BLaER1 treated with 17β-estradiol and CSF1 and Interleukin-3, amounts not matched to agents 10 nM and 100 nM (cell line): ENCODE data around the gene ASPHD1.
"Not testable (repeated sequence)": the region's sequence is repeated elsewhere in the genome, so short reads cannot be mapped to it uniquely, and the experiment has no call there.

Experiments used
- H3K27ac ChIP-seq, 11 experiments: shearing (Covaris generic); formaldehyde crosslinking; 2 replicates each; pipeline ENCODE4 v1.8.1; 2022
- H3K27me3 ChIP-seq, 11 experiments: shearing (Covaris generic); formaldehyde crosslinking; 2 replicates each; pipeline ENCODE4 v1.8.1; 2022
- H3K36me3 ChIP-seq, 11 experiments: shearing (Covaris generic); formaldehyde crosslinking; 2 replicates each; pipeline ENCODE4 v1.8.1; 2022
- H3K4me1 ChIP-seq, 10 experiments: shearing (Covaris generic); formaldehyde crosslinking; 2 replicates each; pipeline ENCODE4 v1.8.1; 2022
- H3K4me2 ChIP-seq, 11 experiments: shearing (Covaris generic); formaldehyde crosslinking; 2 replicates each; pipeline ENCODE4 v1.8.1; 2022
- H3K4me3 ChIP-seq, 10 experiments: shearing (Covaris generic); formaldehyde crosslinking; 2 replicates each; pipeline ENCODE4 v1.8.1; 2022
- H3K9ac ChIP-seq, 11 experiments: shearing (Covaris generic); formaldehyde crosslinking; 2 replicates each; pipeline ENCODE4 v1.8.1; 2022
- H3K9me3 ChIP-seq, 11 experiments: shearing (Covaris generic); formaldehyde crosslinking; replicated peaks in 1 of 11; 2 replicates each; pipeline ENCODE4 v1.8.1; 2022
- H4K20me1 ChIP-seq, 11 experiments: shearing (Covaris generic); formaldehyde crosslinking; 2 replicates each; pipeline ENCODE4 v1.8.1; 2022
- Cebpa-rat ChIP-seq, 11 experiments: shearing (Covaris generic); IDR thresholded peaks; 2 replicates each; pipeline ENCODE4 v1.8.1; 2022

ASPHD1 gene

GRCh38 chr16:29860218-29860617, 40.1 kb upstream of the ASPHD1 start:
- Histone ChIP-seq H3K4me2 (no peak overlapping the region), H3K9ac (peak overlapping the region in 2 of 11 experiments; percentile 37 to 40; a peak in 2 of 22 replicates), H3K27me3 (no peaks in the 10 kb centered on the region), H3K4me3 (no peak overlapping the region), H3K9me3 (no peaks in the 10 kb centered on the region), H3K4me1 (peaks cover 14 to 44% (median 30%) of the 10 kb centered on the region in 10 experiments), H3K36me3 (peaks cover 31 to 42% (median 36%) of the 10 kb centered on the region in 11 experiments), H4K20me1 (peaks cover 0 to 35% (median 10%) of the 10 kb centered on the region in 11 experiments; a peak in 7 of 22 replicates), H3K27ac (no peak overlapping the region)
- TF ChIP-seq Cebpa-rat (IDR thresholded peaks at IDR 0.05): no peak

DNA sequence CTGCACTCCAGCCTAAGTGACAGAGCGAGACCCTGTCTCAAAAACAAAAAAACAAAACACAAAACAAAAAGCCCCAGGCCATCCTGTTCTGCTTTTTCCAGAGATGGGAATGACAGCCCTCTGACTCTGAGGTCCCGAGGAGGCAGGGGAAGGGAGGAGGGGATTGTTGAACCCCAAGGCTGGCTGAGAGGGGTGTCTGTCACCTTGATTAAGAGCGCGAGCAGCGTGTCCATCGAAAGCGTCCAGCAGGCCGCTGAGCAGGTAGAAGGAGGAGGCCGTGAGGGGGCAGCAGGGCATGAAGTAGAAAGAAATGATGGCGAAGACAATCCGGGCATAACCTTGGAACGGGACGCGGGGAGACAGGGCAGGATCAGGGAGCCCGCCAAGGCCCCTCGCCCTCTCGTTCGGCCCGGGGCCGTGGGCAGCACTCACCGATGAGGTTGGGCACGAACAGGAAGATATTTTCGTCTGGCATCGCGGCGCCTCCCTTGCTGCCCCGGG, 37.9 kb upstream of the ASPHD1 start:
- Histone ChIP-seq H4K20me1 (peaks cover 0 to 35% (median 10%) of the 10 kb centered on the region in 11 experiments; a peak in 7 of 22 replicates), H3K4me3 (peak overlapping the region; percentile 82 to 97 (median 90)), H3K4me1 (peaks cover 14 to 26% (median 21%) of the 10 kb centered on the region in 10 experiments), H3K27ac (peak overlapping the region; percentile 91 to 100 (median 98)), H3K9ac (peak overlapping the region; percentile 83 to 98 (median 95)), H3K9me3 (no peaks in the 10 kb centered on the region), H3K27me3 (no peaks in the 10 kb centered on the region), H3K4me2 (peak overlapping the region; percentile 87 to 98 (median 93)), H3K36me3 (peaks cover 31 to 41% (median 36%) of the 10 kb centered on the region in 11 experiments)
- no peak for TF ChIP-seq Cebpa-rat (IDR thresholded peaks at IDR 0.05)

DNA sequence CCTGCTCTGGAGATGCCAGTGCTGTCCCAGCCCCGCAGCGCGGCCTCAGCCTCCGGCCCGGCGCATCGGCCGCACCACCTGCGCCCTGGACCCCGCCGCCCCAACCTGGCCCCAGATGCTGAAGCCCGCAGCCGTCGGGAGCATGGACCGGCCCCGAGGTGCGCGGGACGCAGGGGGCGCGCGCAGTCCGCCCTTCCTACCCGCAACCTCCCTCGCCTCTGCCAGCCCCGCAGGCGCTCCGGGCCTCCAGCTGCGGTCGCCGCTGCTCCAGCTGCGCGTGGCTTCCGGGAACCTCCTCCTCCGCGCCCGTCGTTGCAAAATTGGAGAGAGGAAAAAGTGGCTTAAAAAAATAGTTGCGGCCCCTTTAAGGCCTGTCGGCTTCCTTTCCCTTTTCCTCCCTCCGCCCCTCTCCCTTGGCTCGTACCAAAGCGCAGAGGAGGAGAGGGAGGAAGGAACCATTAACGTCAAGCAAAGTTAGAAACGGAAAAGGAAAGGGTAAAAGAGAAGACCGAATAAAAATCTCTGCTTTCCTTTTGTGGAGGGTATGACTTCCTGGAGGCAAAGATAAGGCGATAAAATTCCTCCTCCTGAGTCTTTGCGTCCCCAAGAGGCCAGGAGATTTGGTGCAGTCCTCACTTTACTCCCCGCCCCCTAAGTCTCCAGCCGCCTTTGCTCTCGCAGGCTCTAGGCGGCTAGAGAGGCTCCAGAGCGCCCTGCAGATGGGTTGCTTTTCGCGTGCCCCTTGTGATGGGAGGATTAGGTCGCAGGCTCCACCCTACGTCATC, 37.2 kb upstream of the ASPHD1 start, which contains the start of gene CDIPT:
Gene CDIPT (minus strand): TSS at position 343 of the 785 bp plus-strand sequence. CDS start 369 bp downstream, outside the sequence.
- H4K20me1 ChIP-seq: peaks cover 0 to 35% (median 10%) of the 10 kb centered on the region in 11 experiments; a peak in 7 of 22 replicates
- H3K27ac ChIP-seq: peak within 1 kb of the TSS; percentile 91 to 100 (median 98)
- H3K36me3 ChIP-seq: peaks cover 31 to 35% (median 34%) of the 10 kb centered on the region in 11 experiments
- H3K4me3 ChIP-seq: peak within 1 kb of the TSS; percentile 82 to 97 (median 90)
- no peaks in the 10 kb centered on the region for H3K27me3 ChIP-seq
- H3K9me3 ChIP-seq: no peaks in the 10 kb centered on the region
- H3K4me1 ChIP-seq: peaks cover 14 to 22% (median 18%) of the 10 kb centered on the region in 10 experiments
- H3K9ac ChIP-seq: peak within 1 kb of the TSS; percentile 83 to 98 (median 95)
- TF ChIP-seq Cebpa-rat (IDR thresholded peaks at IDR 0.05): peak in 3 of 11 experiments; percentile 8 to 45 (median 19); a peak in 2 of 22 replicates
- peak within 1 kb of the TSS; percentile 87 to 98 (median 93) for H3K4me2 ChIP-seq

DNA sequence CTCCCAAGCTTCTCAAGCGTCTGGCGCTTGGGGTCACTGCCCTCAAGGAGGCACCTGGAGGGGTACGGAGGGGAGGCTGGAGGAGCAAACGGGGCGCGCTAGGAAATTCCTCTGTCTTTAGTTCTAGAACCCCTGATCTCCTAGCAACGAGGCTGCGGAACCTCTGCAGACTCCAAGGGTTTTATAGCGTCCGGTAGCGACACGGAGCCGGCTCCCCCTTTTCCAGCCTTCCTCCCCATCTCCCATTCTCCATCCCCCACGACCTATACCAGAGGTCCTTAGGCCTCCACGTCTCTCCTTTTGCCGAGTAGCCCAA, 36.7 kb upstream of the ASPHD1 start:
- H3K4me3 ChIP-seq: peak overlapping the region in 3 of 10 experiments; percentile 6 to 97 (median 96); a peak in 3 of 20 replicates
- H3K9ac ChIP-seq: peak overlapping the region; percentile 83 to 98 (median 95); a peak in 20 of 22 replicates
- peak overlapping the region; percentile 91 to 100 (median 98); a peak in 19 of 22 replicates for H3K27ac ChIP-seq
- peak overlapping the region; percentile 52 to 98 (median 91); a peak in 21 of 22 replicates for H3K4me2 ChIP-seq
- H3K4me1 ChIP-seq: peaks cover 14 to 22% (median 18%) of the 10 kb centered on the region in 10 experiments
- H3K27me3 ChIP-seq: no peaks in the 10 kb centered on the region
- no peak for TF ChIP-seq Cebpa-rat (IDR thresholded peaks at IDR 0.05)
- H3K9me3 ChIP-seq: no peaks in the 10 kb centered on the region
- H3K36me3 ChIP-seq: peaks cover 26 to 30% (median 29%) of the 10 kb centered on the region in 11 experiments
- peaks cover 0 to 32% (median 10%) of the 10 kb centered on the region in 11 experiments; a peak in 7 of 22 replicates for H4K20me1 ChIP-seq

GRCh38 chr16:29864205-29864604, 36.1 kb upstream of the ASPHD1 start:
- peaks cover 20 to 24% (median 23%) of the 10 kb centered on the region in 11 experiments for H3K36me3 ChIP-seq
- H3K4me3 ChIP-seq: no peak overlapping the region
- no peak overlapping the region for H3K4me2 ChIP-seq
- no peak overlapping the region for H3K9ac ChIP-seq
- no peaks in the 10 kb centered on the region for H3K9me3 ChIP-seq
- H4K20me1 ChIP-seq: peaks cover 0 to 27% (median 7%) of the 10 kb centered on the region in 11 experiments; a peak in 7 of 22 replicates
- TF ChIP-seq Cebpa-rat (IDR thresholded peaks at IDR 0.05): no peak
- no peak overlapping the region; a peak in 1 of 22 replicates for H3K27ac ChIP-seq
- peaks cover 14 to 22% (median 18%) of the 10 kb centered on the region in 10 experiments for H3K4me1 ChIP-seq
- no peaks in the 10 kb centered on the region for H3K27me3 ChIP-seq

DNA sequence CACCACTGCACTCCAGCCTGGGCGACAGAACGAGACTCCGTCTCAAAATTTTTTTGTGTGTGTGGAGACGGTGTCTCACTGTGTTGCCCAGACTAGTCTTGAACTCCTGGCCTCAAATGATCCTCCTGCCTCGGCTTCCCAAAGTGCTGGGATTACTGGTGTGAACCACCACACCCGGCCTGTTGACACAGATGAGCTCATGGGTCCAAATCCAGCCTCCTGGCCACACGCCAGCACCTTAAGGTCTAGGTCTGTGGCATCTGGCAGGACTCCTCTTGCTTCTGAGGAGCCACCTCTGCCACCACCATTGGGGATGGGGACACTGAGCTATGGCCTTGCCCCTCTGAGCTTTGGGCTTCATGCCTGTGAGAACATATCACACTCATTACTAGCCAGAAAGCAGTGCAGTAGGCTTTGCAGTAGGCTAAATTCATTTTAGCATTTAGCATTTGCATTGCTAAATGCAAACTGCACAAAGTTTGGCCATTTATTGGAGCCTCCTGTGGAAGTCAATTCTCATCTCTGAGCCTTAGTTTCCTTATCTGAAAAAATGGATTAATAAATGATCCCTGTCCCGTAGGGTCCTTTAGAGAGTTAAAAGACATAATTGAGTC, 31.8 kb upstream of the ASPHD1 start:
- H3K36me3 ChIP-seq: no peaks in the 10 kb centered on the region
- no peak for TF ChIP-seq Cebpa-rat (IDR thresholded peaks at IDR 0.05)
- H3K4me2 ChIP-seq: no peak overlapping the region
- no peaks in the 10 kb centered on the region for H3K27me3 ChIP-seq
- no peak overlapping the region for H3K4me3 ChIP-seq
- no peaks in the 10 kb centered on the region for H4K20me1 ChIP-seq
- H3K9ac ChIP-seq: no peak overlapping the region
- H3K27ac ChIP-seq: no peak overlapping the region
- no peaks in the 10 kb centered on the region for H3K9me3 ChIP-seq
- H3K4me1 ChIP-seq: peaks cover 0 to 4% (median 0%) of the 10 kb centered on the region in 10 experiments; a peak in 8 of 20 replicates

DNA sequence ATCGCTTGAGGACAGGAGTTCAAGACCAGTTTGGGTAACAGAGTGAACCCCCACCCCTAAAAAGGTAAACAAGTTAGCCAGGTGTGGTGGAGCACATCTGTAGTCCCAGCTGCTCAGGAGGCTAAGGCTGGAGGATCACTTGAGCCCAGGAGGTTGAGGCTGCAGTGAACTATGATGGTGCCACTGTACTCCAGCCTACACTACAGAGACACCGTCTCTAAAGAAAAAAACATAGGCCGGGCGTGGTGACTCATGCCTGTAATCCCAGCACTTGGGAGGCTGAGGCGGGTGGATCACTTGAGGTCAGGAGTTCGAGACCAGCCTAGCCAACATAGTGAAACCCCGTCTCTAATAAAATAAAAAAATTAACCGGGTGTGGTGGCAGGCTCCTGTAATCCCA, 31.2 kb upstream of the ASPHD1 start:
- H4K20me1 ChIP-seq, H3K27ac ChIP-seq, H3K4me3 ChIP-seq, H3K9me3 ChIP-seq, H3K4me2 ChIP-seq, H3K27me3 ChIP-seq, H3K9ac ChIP-seq, H3K4me1 ChIP-seq, H3K36me3 ChIP-seq: not testable (repeated sequence)

DNA sequence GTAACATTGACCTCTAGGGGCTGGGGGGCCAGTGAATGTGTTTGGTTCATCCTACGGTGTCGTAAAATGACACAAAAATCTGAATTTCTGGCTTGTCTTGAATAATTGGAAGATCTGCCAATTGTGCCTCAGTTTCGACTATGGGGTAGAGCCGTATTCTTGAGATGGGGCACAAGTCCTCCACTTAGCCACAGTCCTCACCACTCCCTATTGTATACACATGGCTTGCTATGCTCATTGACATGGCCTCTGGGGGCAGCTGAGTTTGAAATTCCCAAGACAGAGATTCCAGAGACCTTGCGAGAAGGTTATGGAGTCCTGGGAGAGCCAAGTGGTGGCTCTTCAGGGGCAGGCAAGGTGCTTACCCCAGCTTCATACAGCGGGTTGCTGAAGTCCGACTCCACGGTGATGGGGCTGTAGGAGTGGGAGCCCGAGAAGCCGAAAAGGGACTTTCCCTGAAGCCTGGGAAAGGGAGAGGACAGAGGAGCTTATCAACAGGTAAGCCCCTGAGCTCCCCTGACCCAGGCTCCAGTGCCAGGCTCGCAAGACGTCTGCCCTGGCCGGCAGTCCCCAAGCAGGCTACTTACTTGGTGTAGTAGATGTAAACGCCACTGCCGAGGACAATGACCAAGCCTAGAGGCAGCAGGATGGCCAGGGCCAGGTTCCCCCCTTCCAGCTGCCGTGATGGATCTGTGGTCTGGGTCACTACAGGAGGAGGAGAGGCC, 28.3 kb upstream of the ASPHD1 start:
- Histone ChIP-seq H3K27me3 (peaks cover 12 to 27% (median 21%) of the 10 kb centered on the region in 11 experiments), H3K27ac (no peak overlapping the region), H3K4me3 (no peak overlapping the region), H3K9me3 (peaks cover 0 to 4% (median 0%) of the 10 kb centered on the region in 11 experiments; a peak in 7 of 22 replicates), H3K9ac (no peak overlapping the region), H3K4me1 (no peaks in the 10 kb centered on the region), H4K20me1 (no peaks in the 10 kb centered on the region), H3K4me2 (no peak overlapping the region), H3K36me3 (no peaks in the 10 kb centered on the region)
- TF ChIP-seq Cebpa-rat (IDR thresholded peaks at IDR 0.05): no peak
